SK-N-MC (cell line): ENCODE measurements around the gene SDK2.

ENCODE experiments used
- DNase-seq: peaks from one replicate; pipeline ENCODE4 v3.0.0-alpha.2; 2011; ENCODE audit warnings: low read depth, low spot score
- H3K27ac ChIP-seq: fragments of 200-600 bp; sonication (generic); 2 replicates; pipeline ENCODE4 v1.5.1; 2016; ENCODE audit warnings: mixed run types
- H3K36me3 ChIP-seq: fragments of 200-600 bp; sonication (generic); 2 replicates; pipeline ENCODE4 v1.6.1; 2017; ENCODE audit warnings: antibody characterized with exemption, low read length, mixed read lengths; ENCODE audit not compliant: insufficient read depth
- H3K4me3 ChIP-seq: fragments of 200-600 bp; sonication (generic); 2 replicates; pipeline ENCODE4 v1.5.1; 2016
- H3K9ac ChIP-seq: fragments of 200-600 bp; sonication (generic); 2 replicates; pipeline ENCODE4 v1.8.0; 2017; ENCODE audit warnings: mixed run types, mixed read lengths; ENCODE audit not compliant: insufficient read length
- H3K9me3 ChIP-seq: fragments of 200-600 bp; sonication (generic); 2 replicates; pipeline ENCODE4 v1.6.1; 2017; ENCODE audit warnings: low read depth, mild to moderate bottlenecking, antibody characterized with exemption, low read length, moderate library complexity, mixed read lengths
- EZH2 ChIP-seq: fragments of 200-600 bp; sonication (generic); IDR thresholded peaks from one replicate; pipeline ENCODE4 v1.6.1; 2017; ENCODE audit warnings: antibody characterized with exemption
- FOXP2 ChIP-seq: optimal IDR thresholded peaks from 2 replicates; pipeline ENCODE3; 2011; ENCODE audit warnings: mild to moderate bottlenecking, moderate library complexity; ENCODE audit not compliant: insufficient read depth; ENCODE audit errors: extremely low read length, control extremely low read depth
- POLR2AphosphoS5 ChIP-seq: IDR thresholded peaks from 2 replicates; pipeline ENCODE4 v1.6.1; 2012; ENCODE audit warnings: mild to moderate bottlenecking, low read depth, low read length, borderline replicate concordance

SDK2 gene

GRCh38 chr17:73585583-73585982 is 58.7 kb downstream of the SDK2 start:
- no peak for DNase-seq
- TF ChIP-seq FOXP2 (no peak), POLR2AphosphoS5 (no peak), EZH2 (no peak)
- Histone ChIP-seq H3K4me3 (no peak overlapping the region), H3K9me3 (no peaks in the 10 kb centered on the region), H3K27ac (no peak overlapping the region), H3K36me3 (no peaks in the 10 kb centered on the region), H3K9ac (no peak overlapping the region)

- no peak for DNase-seq
Observed at GRCh38 chr17:73584987-73585386, 59.3 kb downstream of the SDK2 start.

GRCh38 chr17:73584049-73584448 is 60.2 kb downstream of the SDK2 start:
- H3K9ac ChIP-seq: no peak overlapping the region
- no peaks in the 10 kb centered on the region for H3K9me3 ChIP-seq
- DNase-seq: no peak
- TF ChIP-seq EZH2 (no peak), FOXP2 (no peak), POLR2AphosphoS5 (no peak)
- no peaks in the 10 kb centered on the region for H3K36me3 ChIP-seq
- no peak overlapping the region for H3K4me3 ChIP-seq
- H3K27ac ChIP-seq: no peak overlapping the region

More at GRCh38 chr17:73584987-73585386, 59.3 kb downstream of the SDK2 start:
- Histone ChIP-seq H3K4me3 (no peak overlapping the region), H3K36me3 (no peaks in the 10 kb centered on the region), H3K27ac (no peak overlapping the region), H3K9ac (no peak overlapping the region), H3K9me3 (no peaks in the 10 kb centered on the region)
- no peak for TF ChIP-seq POLR2AphosphoS5
- no peak for TF ChIP-seq EZH2
- TF ChIP-seq FOXP2: no peak

- H3K4me3 ChIP-seq: no peak overlapping the region
- H3K9ac ChIP-seq: no peak overlapping the region
- no peaks in the 10 kb centered on the region for H3K9me3 ChIP-seq
- no peaks in the 10 kb centered on the region for H3K36me3 ChIP-seq
- DNase-seq: no peak
- TF ChIP-seq EZH2 (no peak), FOXP2 (no peak), POLR2AphosphoS5 (no peak)
- H3K27ac ChIP-seq: no peak overlapping the region
Observed at GRCh38 chr17:73582821-73583220, 61.4 kb downstream of the SDK2 start.

GRCh38 chr17:73582359-73582758 is 61.9 kb downstream of the SDK2 start:
- TF ChIP-seq FOXP2: no peak
- no peak for TF ChIP-seq EZH2
- TF ChIP-seq POLR2AphosphoS5: no peak
- Histone ChIP-seq H3K9me3 (no peaks in the 10 kb centered on the region), H3K36me3 (no peaks in the 10 kb centered on the region), H3K4me3 (no peak overlapping the region), H3K27ac (no peak overlapping the region), H3K9ac (no peak overlapping the region)
- DNase-seq: no peak

GRCh38 chr17:73581379-73581778 is 62.9 kb downstream of the SDK2 start:
- DNase-seq: no peak
- Histone ChIP-seq H3K9me3 (no peaks in the 10 kb centered on the region), H3K36me3 (no peaks in the 10 kb centered on the region), H3K4me3 (no peak overlapping the region), H3K27ac (no peak overlapping the region), H3K9ac (no peak overlapping the region)
- no peak for TF ChIP-seq FOXP2
- no peak for TF ChIP-seq EZH2
- TF ChIP-seq POLR2AphosphoS5: no peak

GRCh38 chr17:73580073-73580710 is 64.1 kb downstream of the SDK2 start:
- Histone ChIP-seq H3K36me3 (no peaks in the 10 kb centered on the region), H3K9ac (no peak overlapping the region), H3K4me3 (no peak overlapping the region), H3K9me3 (no peaks in the 10 kb centered on the region), H3K27ac (no peak overlapping the region)
- DNase-seq: no peak
- TF ChIP-seq FOXP2 (no peak), EZH2 (no peak), POLR2AphosphoS5 (no peak)

- Histone ChIP-seq H3K36me3 (no peaks in the 10 kb centered on the region), H3K9me3 (no peaks in the 10 kb centered on the region), H3K27ac (no peak overlapping the region), H3K9ac (no peak overlapping the region), H3K4me3 (no peak overlapping the region)
- DNase-seq: no peak
- TF ChIP-seq POLR2AphosphoS5: no peak
- TF ChIP-seq EZH2: no peak
- no peak for TF ChIP-seq FOXP2
Observed at GRCh38 chr17:73576556-73577098, 67.6 kb downstream of the SDK2 start.

GRCh38 chr17:73575470-73576221 is 68.6 kb downstream of the SDK2 start:
- H3K9ac ChIP-seq: no peak overlapping the region
- H3K36me3 ChIP-seq: no peaks in the 10 kb centered on the region
- no peak overlapping the region for H3K27ac ChIP-seq
- H3K9me3 ChIP-seq: no peaks in the 10 kb centered on the region
- no peak overlapping the region for H3K4me3 ChIP-seq
- TF ChIP-seq FOXP2 (no peak), EZH2 (no peak), POLR2AphosphoS5 (no peak)
- DNase-seq: no peak
